ENCODE results near the gene SLCO1B1.

DNA sequence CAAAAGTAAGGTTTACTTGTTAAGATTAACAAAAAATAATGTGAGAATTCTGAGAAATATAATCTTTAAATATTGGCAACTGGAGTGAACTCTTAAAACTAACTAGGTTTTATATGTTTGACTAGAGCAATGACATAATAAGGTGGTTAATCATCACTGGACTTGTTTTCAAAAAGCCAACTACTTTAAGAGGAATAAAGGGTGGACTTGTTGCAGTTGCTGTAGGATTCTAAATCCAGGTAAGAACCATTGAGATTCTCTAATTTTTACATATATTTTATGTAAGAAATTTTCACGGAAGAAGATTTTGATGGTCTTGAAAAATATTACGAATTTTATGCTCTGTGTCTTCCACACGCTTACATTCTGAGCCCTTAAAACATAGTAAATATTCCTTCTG, at the start of gene SLCO1B1:
- TF ChIP-seq, protein P1, sequence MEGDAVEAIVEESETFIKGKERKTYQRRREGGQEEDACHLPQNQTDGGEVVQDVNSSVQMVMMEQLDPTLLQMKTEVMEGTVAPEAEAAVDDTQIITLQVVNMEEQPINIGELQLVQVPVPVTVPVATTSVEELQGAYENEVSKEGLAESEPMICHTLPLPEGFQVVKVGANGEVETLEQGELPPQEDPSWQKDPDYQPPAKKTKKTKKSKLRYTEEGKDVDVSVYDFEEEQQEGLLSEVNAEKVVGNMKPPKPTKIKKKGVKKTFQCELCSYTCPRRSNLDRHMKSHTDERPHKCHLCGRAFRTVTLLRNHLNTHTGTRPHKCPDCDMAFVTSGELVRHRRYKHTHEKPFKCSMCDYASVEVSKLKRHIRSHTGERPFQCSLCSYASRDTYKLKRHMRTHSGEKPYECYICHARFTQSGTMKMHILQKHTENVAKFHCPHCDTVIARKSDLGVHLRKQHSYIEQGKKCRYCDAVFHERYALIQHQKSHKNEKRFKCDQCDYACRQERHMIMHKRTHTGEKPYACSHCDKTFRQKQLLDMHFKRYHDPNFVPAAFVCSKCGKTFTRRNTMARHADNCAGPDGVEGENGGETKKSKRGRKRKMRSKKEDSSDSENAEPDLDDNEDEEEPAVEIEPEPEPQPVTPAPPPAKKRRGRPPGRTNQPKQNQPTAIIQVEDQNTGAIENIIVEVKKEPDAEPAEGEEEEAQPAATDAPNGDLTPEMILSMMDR (conservative IDR thresholded peaks at IDR 0.05; ENCODE audit: low read depth in 2 of 2): no peak
- no peak for TF ChIP-seq EZH2 (IDR thresholded peaks at IDR 0.05; ENCODE audit: low read depth, unreplicated experiment)
- no peak for TF ChIP-seq JUNB (IDR thresholded peaks at IDR 0.05; ENCODE audit: unreplicated experiment)
- TF ChIP-seq POLR2AphosphoS5 (IDR thresholded peaks at IDR 0.05; ENCODE audit: low read depth): no peak

Data from GM23338 (cell line).